ENCODE results near the gene MARCO. TPM values are rescaled to one million over a fixed set of nuclear protein-coding genes. Genes with fewer than 3 reads are reported as not detected.
A peak's percentile ranks its signal among the peaks of the same experiment; 100 is the strongest.

MARCO gene
- total RNA-seq, 1 experiment from 2014 or later, result not detected

GRCh38 chr2:119008108-119008507, 66.1 kb downstream of the MARCO start:
- no peak overlapping the region for H3K9ac ChIP-seq (ENCODE audit: extremely low read depth, insufficient read length, low read length)

More at GRCh38 chr2:119008108-119008507, 66.1 kb downstream of the MARCO start:
- Mint-ChIP-seq H3K9me3 (peaks cover 16 to 22% of the 10 kb centered on the region in 2 experiments), H3K27ac (no peak overlapping the region), H3K36me3 (ENCODE audit: insufficient read depth in 1 of 3, low read depth in 3 of 3) (peaks cover 0 to 6% (median 5%) of the 10 kb centered on the region in 3 experiments; a peak in 2 of 7 replicates), H3K27me3 (ENCODE audit: low read depth) (peaks cover 38% of the 10 kb centered on the region), H3K4me1 (peaks cover 0 to 4% of the 10 kb centered on the region in 2 experiments; a peak in 1 of 4 replicates), H3K4me3 (no peak overlapping the region)
- H2BK20ac ChIP-seq (ENCODE audit: low read depth, low read length, poor library complexity, severe bottlenecking), result no peak overlapping the region
- no peak overlapping the region for H2BK120ac ChIP-seq (ENCODE audit: low read depth, low read length, poor library complexity, severe bottlenecking)
- no peak overlapping the region for H3K27ac ChIP-seq (ENCODE audit: insufficient read length, low read depth, low read length)
- H3K79me2 ChIP-seq (ENCODE audit: insufficient read depth, low read length), result no peaks in the 10 kb centered on the region
- H3K23me2 ChIP-seq (ENCODE audit: insufficient read length, low read depth, low read length, poor library complexity, severe bottlenecking), result no peaks in the 10 kb centered on the region
- H2AFZ ChIP-seq (ENCODE audit: low read length), result no peak overlapping the region
- H2BK12ac ChIP-seq (ENCODE audit: insufficient read length, low read depth, low read length), result no peak overlapping the region
- DNase-seq, result no peak
- no peak overlapping the region for H3T11ph ChIP-seq (ENCODE audit: low read length)
- H3K56ac ChIP-seq (ENCODE audit: insufficient read length, low read depth, low read length), result no peak overlapping the region
- H3K79me1 ChIP-seq (ENCODE audit: insufficient read depth, low read depth, low read length, poor library complexity, severe bottlenecking), result no peaks in the 10 kb centered on the region
- no peak overlapping the region for H3K23ac ChIP-seq (ENCODE audit: insufficient read length, low read depth, low read length)
- peaks cover 8% of the 10 kb centered on the region for H3K9me3 ChIP-seq (ENCODE audit: control insufficient read depth, low read depth, low read length)
- H4K8ac ChIP-seq (replicated peaks; ENCODE audit: insufficient read length, low read depth, low read length), result no peak overlapping the region
- no peak overlapping the region for H3K14ac ChIP-seq (ENCODE audit: insufficient read depth, low read length)
- no peak overlapping the region for H2BK5ac ChIP-seq (ENCODE audit: insufficient read length, low read length)
- no peak overlapping the region for H2BK15ac ChIP-seq (ENCODE audit: low read depth, low read length)
- no peak overlapping the region for H2AK5ac ChIP-seq (ENCODE audit: insufficient read length, low read length)
- no peaks in the 10 kb centered on the region for H3K27me3 ChIP-seq (ENCODE audit: insufficient read depth, low read length)
- no peaks in the 10 kb centered on the region for H3K4me1 ChIP-seq (ENCODE audit: insufficient read depth, low read length)
- H4K20me1 ChIP-seq (ENCODE audit: control insufficient read depth, insufficient read depth, insufficient read length), result no peaks in the 10 kb centered on the region
- no peak overlapping the region for H4K5ac ChIP-seq (ENCODE audit: insufficient read length, low read depth, low read length)
- no peak overlapping the region for H3K18ac ChIP-seq (ENCODE audit: insufficient read length, low read depth, low read length)
- no peak overlapping the region for H3K4me2 ChIP-seq (ENCODE audit: insufficient read depth, insufficient read length, low read length)
- H4K91ac ChIP-seq (ENCODE audit: insufficient read length, low read depth, low read length), result no peak overlapping the region
- TF ChIP-seq CTCF (conservative IDR thresholded peaks at IDR 0.05), result peak; percentile 44; the same call in 2 of the 3 replicates
- no peak overlapping the region for H3K4ac ChIP-seq (ENCODE audit: low read depth, low read length)
- WGBS (ENCODE audit: extremely low coverage, insufficient read length, low lambda C conversion rate), result no CpG with 5 or more reads among the region's 2 CpGs
